Measurements from ENCODE around the gene LHB.
"Not testable (repeated sequence)": the region's sequence is repeated elsewhere in the genome, so short reads cannot be mapped to it uniquely, and the experiment has no call there.

Gene LHB

DNA sequence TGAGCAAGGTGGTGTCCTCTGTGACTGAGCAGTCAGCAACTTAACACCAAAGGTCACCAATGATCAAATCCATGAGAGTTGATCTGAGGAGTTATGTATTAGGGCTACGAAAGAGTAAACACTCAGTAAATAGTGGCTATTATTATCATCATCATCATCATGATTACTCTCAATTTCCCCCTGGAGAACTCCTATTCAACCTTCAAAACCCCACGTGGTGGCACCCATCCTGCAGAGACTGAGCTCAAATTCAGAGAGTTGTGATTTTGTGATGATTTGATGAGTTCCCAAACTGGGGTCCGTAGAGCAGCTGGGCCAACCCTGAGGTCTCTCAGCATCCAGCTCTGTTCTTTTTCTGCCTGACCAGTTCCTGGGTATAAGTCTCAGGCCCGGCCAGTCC, 32.9 kb upstream of the LHB start:
- H3K4me3 ChIP-seq (ENCODE audit: low read depth in 1 of 2, low read length in 2 of 2); H3K9ac ChIP-seq (ENCODE audit: low read depth, low read length); H4K20me1 ChIP-seq (ENCODE audit: insufficient read depth, low read length); DNase-seq; H3K79me2 ChIP-seq (ENCODE audit: insufficient read depth, low read length); H3K4me1 ChIP-seq (ENCODE audit: insufficient read depth, low read length); H3K27me3 ChIP-seq (ENCODE audit: insufficient read depth, low read length, poor library complexity); H2AFZ ChIP-seq (ENCODE audit: low read depth, low read length); H3K27ac ChIP-seq (ENCODE audit: low read length); H3K9me3 ChIP-seq (ENCODE audit: insufficient read depth, low read length, severe bottlenecking); H3K4me2 ChIP-seq (ENCODE audit: insufficient read depth, low read length); ATAC-seq (ENCODE audit: insufficient read depth, low read depth); H3K36me3 ChIP-seq (ENCODE audit: insufficient read depth, low read length): not testable (repeated sequence)

DNA sequence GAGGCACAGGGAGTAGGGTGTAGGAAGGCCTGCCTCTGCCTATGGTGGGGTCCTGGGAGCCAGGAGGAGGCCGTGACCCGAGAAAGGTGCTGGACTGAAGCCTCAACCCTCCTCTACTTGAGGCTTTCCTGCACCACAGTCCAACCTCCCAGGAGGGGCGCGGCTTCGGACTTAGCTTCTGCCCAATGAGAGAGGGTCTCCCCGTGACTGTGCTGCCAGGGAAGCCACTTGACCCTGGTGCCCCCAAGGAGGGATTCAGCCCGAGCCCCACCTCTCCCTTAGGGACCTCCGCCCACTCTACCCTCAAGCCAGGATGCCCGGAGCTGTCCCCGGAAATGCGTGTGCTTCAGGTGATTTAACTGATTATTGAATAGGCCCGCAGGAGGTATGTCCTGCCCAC, 32.1 kb upstream of the LHB start, which contains the start of gene CGB8:
Gene CGB8, minus strand, starts transcription at position 101 of the 400 bp plus-strand sequence. CDS start 372 bp downstream, outside the sequence.
- not testable (repeated sequence) for H4K20me1 ChIP-seq (ENCODE audit: insufficient read depth, low read length); H3K4me3 ChIP-seq (ENCODE audit: low read depth in 1 of 2, low read length in 2 of 2); H3K36me3 ChIP-seq (ENCODE audit: insufficient read depth, low read length); H3K4me2 ChIP-seq (ENCODE audit: insufficient read depth, low read length); ATAC-seq (ENCODE audit: insufficient read depth, low read depth); H3K9ac ChIP-seq (ENCODE audit: low read depth, low read length); H3K79me2 ChIP-seq (ENCODE audit: insufficient read depth, low read length); H3K27ac ChIP-seq (ENCODE audit: low read length); H3K9me3 ChIP-seq (ENCODE audit: insufficient read depth, low read length, severe bottlenecking); H3K4me1 ChIP-seq (ENCODE audit: insufficient read depth, low read length); H3K27me3 ChIP-seq (ENCODE audit: insufficient read depth, low read length, poor library complexity); H2AFZ ChIP-seq (ENCODE audit: low read depth, low read length); DNase-seq

DNA sequence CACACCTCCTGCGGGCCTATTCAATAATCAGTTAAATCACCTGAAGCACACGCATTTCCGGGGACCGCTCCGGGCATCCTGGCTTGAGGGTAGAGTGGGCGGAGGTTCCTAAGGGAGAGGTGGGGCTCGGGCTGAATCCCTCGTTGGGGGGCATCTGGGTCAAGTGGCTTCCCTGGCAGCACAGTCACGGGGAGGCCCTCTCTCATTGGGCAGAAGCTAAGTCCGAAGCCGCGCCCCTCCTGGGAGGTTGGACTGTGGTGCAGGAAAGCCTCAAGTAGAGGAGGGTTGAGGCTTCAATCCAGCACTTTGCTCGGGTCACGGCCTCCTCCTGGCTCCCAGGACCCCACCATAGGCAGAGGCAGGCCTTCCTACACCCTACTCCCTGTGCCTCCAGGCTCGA, 26.7 kb upstream of the LHB start, which contains the start of gene CGB5:
Gene CGB5, plus strand, starts transcription at position 301 of the 400 bp plus-strand sequence. CDS start 362 bp downstream, outside the sequence.
- not testable (repeated sequence) for H3K9me3 ChIP-seq (ENCODE audit: insufficient read depth, low read length, severe bottlenecking); DNase-seq; H3K36me3 ChIP-seq (ENCODE audit: insufficient read depth, low read length); H3K79me2 ChIP-seq (ENCODE audit: insufficient read depth, low read length); H4K20me1 ChIP-seq (ENCODE audit: insufficient read depth, low read length); H2AFZ ChIP-seq (ENCODE audit: low read depth, low read length); H3K27ac ChIP-seq (ENCODE audit: low read length); H3K27me3 ChIP-seq (ENCODE audit: insufficient read depth, low read length, poor library complexity); ATAC-seq (ENCODE audit: insufficient read depth, low read depth); H3K9ac ChIP-seq (ENCODE audit: low read depth, low read length); H3K4me3 ChIP-seq (ENCODE audit: low read depth in 1 of 2, low read length in 2 of 2); H3K4me1 ChIP-seq (ENCODE audit: insufficient read depth, low read length); H3K4me2 ChIP-seq (ENCODE audit: insufficient read depth, low read length)

DNA sequence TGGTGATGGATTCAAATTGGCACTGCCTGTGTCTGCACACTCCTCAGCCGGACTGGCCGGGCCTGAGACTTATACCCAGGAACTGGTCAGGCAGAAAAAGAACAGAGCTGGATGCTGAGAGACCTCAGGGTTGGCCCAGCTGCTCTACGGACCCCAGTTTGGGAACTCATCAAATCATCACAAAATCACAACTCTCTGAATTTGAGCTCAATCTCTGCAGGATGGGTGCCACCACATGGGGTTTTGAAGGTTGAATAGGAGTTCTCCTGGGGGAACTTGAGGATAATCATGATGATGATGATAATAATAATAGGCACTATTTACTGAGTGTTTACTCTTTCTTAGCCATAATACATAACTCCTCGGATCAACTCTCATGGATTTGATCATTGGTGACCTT, 25.8 kb upstream of the LHB start:
- ATAC-seq (ENCODE audit: insufficient read depth, low read depth) = not testable (repeated sequence)

DNA sequence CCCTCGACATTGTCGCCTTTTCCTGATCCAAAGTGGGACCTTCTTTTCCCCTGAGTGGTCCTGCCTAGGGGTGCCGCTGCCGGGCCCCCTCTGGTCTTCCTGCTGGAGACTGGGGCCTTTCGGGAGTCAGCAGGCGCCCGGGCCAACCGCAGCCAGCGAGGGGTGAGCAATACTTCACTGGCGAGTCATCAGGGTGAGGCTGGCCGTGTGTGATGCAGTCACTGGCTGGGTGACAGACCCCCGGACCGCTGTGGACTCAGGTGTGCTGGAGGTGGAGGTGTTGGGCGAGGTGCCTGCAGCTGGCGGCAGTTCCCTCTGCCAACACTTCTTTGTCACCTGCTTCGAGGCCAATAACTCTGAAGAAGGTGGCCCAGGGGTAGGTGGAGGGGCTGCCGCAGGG, 25.3 kb upstream of the LHB start:
- H4K20me1 ChIP-seq (ENCODE audit: insufficient read depth, low read length) = no peaks in the 10 kb centered on the region
- ATAC-seq (ENCODE audit: insufficient read depth, low read depth) (no peak), DNase-seq (no peak)
- no peaks in the 10 kb centered on the region for H3K9me3 ChIP-seq (ENCODE audit: insufficient read depth, low read length, severe bottlenecking)
- H3K4me3 ChIP-seq (ENCODE audit: low read depth in 1 of 2, low read length in 2 of 2) = no peak overlapping the region
- H3K27me3 ChIP-seq (ENCODE audit: insufficient read depth, low read length, poor library complexity) = no peaks in the 10 kb centered on the region
- H2AFZ ChIP-seq (ENCODE audit: low read depth, low read length) = no peak overlapping the region
- H3K4me2 ChIP-seq (ENCODE audit: insufficient read depth, low read length) = no peak overlapping the region
- H3K79me2 ChIP-seq (ENCODE audit: insufficient read depth, low read length) = no peaks in the 10 kb centered on the region
- H3K4me1 ChIP-seq (ENCODE audit: insufficient read depth, low read length) = no peaks in the 10 kb centered on the region
- H3K27ac ChIP-seq (ENCODE audit: low read length) = no peak overlapping the region
- H3K9ac ChIP-seq (ENCODE audit: low read depth, low read length) = no peak overlapping the region
- TF ChIP-seq EZH2 (IDR thresholded peaks at IDR 0.05; ENCODE audit: borderline replicate concordance, low read depth, low read length, severe bottlenecking) = no peak
- TF ChIP-seq, protein P1, sequence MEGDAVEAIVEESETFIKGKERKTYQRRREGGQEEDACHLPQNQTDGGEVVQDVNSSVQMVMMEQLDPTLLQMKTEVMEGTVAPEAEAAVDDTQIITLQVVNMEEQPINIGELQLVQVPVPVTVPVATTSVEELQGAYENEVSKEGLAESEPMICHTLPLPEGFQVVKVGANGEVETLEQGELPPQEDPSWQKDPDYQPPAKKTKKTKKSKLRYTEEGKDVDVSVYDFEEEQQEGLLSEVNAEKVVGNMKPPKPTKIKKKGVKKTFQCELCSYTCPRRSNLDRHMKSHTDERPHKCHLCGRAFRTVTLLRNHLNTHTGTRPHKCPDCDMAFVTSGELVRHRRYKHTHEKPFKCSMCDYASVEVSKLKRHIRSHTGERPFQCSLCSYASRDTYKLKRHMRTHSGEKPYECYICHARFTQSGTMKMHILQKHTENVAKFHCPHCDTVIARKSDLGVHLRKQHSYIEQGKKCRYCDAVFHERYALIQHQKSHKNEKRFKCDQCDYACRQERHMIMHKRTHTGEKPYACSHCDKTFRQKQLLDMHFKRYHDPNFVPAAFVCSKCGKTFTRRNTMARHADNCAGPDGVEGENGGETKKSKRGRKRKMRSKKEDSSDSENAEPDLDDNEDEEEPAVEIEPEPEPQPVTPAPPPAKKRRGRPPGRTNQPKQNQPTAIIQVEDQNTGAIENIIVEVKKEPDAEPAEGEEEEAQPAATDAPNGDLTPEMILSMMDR (IDR thresholded peaks at IDR 0.05; ENCODE audit: borderline replicate concordance, extremely low read depth, low read length, poor library complexity, severe bottlenecking) = no peak
- H3K36me3 ChIP-seq (ENCODE audit: insufficient read depth, low read length) = no peaks in the 10 kb centered on the region

More for the DNA sequence above, 25.8 kb upstream of the LHB start:
- H3K27ac ChIP-seq (ENCODE audit: low read length); H3K9ac ChIP-seq (ENCODE audit: low read depth, low read length); H3K79me2 ChIP-seq (ENCODE audit: insufficient read depth, low read length); H3K4me1 ChIP-seq (ENCODE audit: insufficient read depth, low read length); H3K4me3 ChIP-seq (ENCODE audit: low read depth in 1 of 2, low read length in 2 of 2); DNase-seq; H3K27me3 ChIP-seq (ENCODE audit: insufficient read depth, low read length, poor library complexity); H4K20me1 ChIP-seq (ENCODE audit: insufficient read depth, low read length); H3K4me2 ChIP-seq (ENCODE audit: insufficient read depth, low read length); H2AFZ ChIP-seq (ENCODE audit: low read depth, low read length); H3K36me3 ChIP-seq (ENCODE audit: insufficient read depth, low read length); H3K9me3 ChIP-seq (ENCODE audit: insufficient read depth, low read length, severe bottlenecking): not testable (repeated sequence)

DNA sequence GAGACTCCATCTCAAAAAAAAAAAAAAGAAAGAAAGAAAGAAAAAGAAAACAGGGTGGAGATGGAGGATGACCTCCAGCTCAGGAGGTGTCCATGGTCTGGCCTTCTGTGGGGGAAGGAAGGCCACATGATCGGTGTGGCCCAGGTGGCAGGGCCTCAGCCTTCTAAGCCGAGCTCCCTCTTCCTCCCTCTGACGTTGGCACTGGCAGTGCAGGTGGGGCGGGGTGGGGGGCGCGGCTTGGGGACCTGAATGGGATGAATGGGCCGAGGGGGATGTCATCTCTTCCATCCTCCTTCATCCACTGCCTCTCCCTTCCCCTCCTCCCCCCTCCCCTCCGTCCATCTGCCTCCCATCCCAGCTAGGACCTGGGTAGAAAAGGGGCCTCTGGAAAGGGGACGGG, 22.8 kb upstream of the LHB start:
- H2AFZ ChIP-seq (ENCODE audit: low read depth, low read length); H3K36me3 ChIP-seq (ENCODE audit: insufficient read depth, low read length); H4K20me1 ChIP-seq (ENCODE audit: insufficient read depth, low read length); H3K9me3 ChIP-seq (ENCODE audit: insufficient read depth, low read length, severe bottlenecking); DNase-seq; H3K79me2 ChIP-seq (ENCODE audit: insufficient read depth, low read length); H3K27me3 ChIP-seq (ENCODE audit: insufficient read depth, low read length, poor library complexity); H3K9ac ChIP-seq (ENCODE audit: low read depth, low read length); H3K4me3 ChIP-seq (ENCODE audit: low read depth in 1 of 2, low read length in 2 of 2); H3K4me2 ChIP-seq (ENCODE audit: insufficient read depth, low read length); H3K27ac ChIP-seq (ENCODE audit: low read length); H3K4me1 ChIP-seq (ENCODE audit: insufficient read depth, low read length); ATAC-seq (ENCODE audit: insufficient read depth, low read depth): not testable (repeated sequence)

DNA sequence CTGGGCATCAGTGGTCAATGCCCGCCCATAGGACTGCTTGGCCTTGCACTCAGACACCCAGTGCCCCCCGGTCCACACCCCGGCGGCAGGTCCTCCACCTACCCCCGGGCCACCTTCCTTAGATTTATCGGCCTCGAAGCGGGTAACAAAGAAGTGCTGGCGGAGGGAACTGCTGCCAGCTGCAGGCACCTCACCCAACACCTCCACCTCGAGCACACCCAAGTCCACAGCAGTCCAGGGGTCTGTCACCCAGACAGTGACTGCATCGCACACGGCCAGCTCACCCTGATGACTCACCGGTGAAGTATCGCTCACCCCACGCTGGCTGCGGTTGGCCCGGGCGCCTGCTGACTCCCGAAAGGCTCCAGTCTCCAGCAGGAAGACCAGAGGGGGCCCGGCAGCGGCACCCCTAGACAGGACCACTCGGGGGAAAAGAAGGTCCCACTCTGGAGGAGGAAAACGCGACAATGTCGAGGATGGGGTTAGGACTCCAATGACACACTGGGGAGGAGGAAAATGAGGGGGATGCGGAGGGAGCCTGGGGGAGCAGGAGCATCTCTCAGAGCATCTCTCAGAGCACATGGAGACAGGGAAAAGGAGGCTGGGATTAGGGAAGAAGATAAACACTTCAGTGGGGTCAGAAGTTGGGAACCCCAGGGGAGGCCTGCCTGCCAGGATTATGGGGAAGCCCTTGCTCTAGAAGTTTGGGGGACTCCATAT, 21.8 kb upstream of the LHB start:
- not testable (repeated sequence) for H4K20me1 ChIP-seq (ENCODE audit: insufficient read depth, low read length); H3K9me3 ChIP-seq (ENCODE audit: insufficient read depth, low read length, severe bottlenecking); ATAC-seq (ENCODE audit: insufficient read depth, low read depth); H3K4me3 ChIP-seq (ENCODE audit: low read depth in 1 of 2, low read length in 2 of 2); H3K36me3 ChIP-seq (ENCODE audit: insufficient read depth, low read length); H3K27ac ChIP-seq (ENCODE audit: low read length); H3K4me2 ChIP-seq (ENCODE audit: insufficient read depth, low read length); H3K27me3 ChIP-seq (ENCODE audit: insufficient read depth, low read length, poor library complexity); DNase-seq; H3K9ac ChIP-seq (ENCODE audit: low read depth, low read length); H3K79me2 ChIP-seq (ENCODE audit: insufficient read depth, low read length); H2AFZ ChIP-seq (ENCODE audit: low read depth, low read length); H3K4me1 ChIP-seq (ENCODE audit: insufficient read depth, low read length)
